NCI-H748 (cell line): Measurements from ENCODE around the gene CFAP74.

Experiments used
- DNase-seq: peaks from one replicate; lab custom pipeline; 2025; ENCODE audit not compliant: unreplicated experiment; lab: John Stamatoyannopoulos, UW

CFAP74 gene

DNA sequence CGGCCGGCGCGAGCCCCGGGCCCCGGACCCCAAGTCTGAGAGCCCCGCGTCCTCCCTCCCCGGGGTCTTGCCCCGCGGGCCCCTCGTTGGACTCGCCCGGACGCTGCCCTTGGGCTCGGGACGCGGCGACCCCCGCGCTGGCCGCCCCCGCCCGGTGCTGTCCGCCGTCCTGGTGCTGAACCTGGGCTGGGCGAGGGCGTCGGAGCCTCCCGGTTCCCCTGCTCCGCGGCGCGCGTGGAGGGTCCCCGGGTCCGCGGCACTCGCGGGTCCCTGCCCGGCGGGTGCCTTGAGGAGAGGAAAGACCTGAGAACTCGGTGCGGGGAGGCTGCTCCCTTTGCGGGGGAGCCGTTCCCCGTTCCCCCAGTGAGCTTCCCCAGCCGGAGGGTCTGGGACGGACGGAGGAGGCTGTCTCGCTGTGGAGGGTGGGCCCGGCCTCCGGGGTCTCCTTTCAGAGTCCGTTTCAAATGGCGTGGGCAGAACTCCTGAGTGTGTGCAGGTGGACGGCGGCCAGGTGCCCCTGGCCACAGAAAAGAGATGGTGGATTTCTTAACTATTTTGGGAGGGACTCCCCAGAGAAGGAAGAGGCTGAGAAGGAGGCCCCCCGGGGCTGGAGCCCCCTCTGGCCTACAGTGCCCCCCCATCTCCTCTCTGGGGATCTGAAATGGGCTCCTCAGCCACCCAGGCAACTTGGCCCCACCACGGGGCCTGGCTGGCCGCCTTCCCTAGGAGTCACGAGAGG, 16.2 kb upstream of the CFAP74 start:
- DNase-seq, result no peak

DNA sequence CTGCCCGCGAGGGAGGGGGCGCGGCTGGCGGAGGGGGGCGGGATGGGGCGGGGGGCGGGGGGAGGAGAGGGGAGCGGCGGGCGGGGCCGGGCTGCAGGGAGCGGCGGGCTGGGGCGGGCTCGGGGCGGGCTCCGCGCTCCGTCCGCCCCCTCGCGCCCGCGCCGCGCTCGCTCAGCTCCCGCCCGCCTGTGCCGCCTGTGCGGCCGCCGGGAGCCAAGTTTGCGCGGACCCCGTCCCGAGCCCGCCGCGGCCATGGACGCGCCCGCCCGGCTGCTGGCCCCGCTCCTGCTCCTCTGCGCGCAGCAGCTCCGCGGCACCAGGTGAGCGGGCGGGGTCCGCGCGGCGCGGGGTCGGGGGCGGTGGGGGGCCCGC, 15.6 kb upstream of the CFAP74 start, which contains the start of gene GABRD:
Gene GABRD (plus strand): TSS at position 174 of the 372 bp plus-strand sequence. CDS start 79 bp downstream, at position 253.
- DNase-seq, result peak; percentile 28

DNA sequence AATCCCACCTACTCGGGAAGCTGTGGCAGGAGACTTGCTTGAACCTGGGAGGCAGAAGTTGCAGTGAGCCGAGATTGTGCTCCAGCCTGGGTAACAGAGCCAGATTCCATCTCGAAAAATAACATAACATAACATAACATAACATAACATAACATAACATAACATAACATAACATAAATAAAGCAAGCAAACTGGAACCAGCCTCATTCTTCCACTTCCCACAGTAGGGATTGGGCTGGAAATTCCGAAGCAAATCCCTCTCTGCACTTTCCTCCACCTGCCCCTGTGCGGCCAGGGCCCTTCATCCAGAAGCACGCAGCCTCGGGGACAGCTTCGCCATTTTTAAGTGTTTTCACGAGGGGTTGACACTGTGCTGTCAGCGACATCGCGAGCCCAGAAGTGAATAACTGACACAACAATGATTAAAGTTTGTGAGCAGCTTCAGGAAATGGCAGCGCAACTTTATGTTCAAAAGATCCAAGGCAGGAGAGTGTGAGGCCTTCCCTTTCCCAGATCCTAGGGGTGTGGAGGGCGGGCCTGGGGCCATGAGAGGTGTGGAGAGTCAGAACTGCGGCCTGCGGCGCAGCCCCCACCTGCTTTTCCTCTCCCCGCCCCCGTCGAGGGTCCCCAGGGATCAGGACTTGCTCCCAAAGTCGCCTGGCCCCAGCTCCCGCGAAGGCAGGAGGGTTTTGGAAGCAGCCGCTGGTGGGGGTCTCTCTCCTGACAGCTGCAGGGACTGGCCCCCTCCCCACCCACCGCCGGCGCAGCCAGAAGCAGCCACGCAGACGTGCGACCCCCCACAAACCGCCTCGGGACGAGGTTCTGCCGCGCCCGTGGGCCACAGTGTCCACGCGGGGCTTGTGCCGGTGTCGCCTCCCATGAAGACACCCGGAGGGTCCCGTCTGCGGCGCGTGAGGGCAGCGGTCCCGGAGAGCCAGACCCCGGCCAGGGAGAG, 14.9 kb upstream of the CFAP74 start:
- DNase-seq, result no peak

DNA sequence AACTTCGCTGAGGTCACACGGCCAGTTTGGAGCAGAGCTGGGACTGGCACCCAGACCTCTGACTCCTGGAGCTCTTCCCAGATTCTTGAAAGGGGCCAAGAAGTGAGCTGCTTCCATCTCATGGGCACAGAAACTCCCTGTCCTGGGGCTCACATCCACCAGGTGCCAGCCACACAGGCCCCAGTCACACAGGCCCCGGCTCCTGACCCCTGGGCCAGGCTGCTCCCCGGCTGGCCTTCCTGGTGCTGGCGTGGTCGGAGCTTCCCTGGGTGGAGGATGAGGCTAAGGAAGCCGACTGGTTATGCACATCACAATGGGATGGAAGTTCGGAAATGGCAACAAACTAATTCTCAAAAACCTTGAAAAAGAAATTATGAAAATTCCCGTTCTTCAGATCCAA, 12.5 kb upstream of the CFAP74 start:
- DNase-seq, result no peak

DNA sequence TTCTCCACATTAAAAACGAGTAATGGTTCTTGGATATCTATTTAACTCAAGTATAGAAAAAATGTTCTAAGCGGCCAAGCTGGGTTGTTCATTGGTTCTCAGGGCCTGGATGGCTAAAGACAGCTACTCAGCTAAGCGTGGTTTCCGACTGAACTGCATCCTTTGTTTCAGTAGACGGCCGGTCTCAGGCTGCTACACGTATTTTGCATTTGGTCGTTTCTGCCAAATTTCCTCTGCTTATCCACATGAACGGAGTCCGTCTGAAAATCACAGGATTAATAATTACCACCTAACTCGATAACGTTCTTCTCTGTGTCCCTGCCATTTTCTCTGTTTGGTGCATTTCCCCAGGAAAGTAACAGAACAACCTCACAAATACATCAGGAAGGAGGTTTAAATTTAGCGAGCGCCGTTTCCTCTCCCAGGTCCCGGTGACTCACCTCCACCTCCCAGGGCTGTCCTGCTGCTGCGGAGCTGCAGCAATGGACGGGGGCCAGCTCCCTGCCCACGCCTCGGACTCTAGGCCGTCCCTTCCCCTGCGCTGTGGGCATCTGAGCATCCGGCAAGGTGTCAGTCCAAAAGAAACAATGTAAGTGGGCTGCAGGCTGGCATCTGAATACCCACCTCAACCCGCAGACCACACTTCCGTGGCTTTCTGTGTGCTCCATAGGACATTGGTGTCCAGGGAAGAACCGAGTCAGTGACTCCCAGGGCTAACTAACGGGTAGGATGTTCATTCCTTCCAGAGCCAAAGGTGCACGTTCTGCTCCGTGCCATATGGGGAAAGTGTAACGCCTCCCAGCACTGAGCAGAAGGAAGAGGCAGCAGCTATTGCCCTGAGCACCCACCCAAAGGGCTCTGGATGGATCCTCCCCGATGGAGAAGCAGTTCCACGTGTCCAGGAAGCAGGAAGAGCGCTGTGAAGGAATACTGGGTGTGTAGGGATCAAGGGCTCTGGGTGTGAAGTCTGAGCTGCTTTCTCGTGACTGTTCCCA, 11.5 kb upstream of the CFAP74 start:
- DNase-seq, result no peak

DNA sequence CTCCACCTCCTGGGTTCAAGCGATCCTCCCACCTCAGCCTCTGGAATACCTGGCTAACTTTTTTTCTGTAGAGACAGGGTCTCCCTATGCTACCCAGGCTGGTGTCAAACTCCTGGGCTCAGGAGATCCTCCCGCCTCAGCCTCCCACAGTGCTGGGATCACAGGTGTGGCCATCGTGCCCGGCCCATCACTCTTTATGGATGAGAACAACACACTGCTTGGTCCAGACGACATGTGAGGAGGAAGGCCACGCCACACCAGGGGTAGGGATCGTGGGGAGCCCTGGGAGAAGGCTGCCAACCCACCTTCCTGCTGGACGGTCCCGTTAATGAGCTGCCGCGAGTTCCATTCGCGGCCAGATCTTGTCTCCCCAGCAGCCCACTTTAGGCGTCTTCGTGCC, 10.6 kb upstream of the CFAP74 start:
- no peak for DNase-seq

DNA sequence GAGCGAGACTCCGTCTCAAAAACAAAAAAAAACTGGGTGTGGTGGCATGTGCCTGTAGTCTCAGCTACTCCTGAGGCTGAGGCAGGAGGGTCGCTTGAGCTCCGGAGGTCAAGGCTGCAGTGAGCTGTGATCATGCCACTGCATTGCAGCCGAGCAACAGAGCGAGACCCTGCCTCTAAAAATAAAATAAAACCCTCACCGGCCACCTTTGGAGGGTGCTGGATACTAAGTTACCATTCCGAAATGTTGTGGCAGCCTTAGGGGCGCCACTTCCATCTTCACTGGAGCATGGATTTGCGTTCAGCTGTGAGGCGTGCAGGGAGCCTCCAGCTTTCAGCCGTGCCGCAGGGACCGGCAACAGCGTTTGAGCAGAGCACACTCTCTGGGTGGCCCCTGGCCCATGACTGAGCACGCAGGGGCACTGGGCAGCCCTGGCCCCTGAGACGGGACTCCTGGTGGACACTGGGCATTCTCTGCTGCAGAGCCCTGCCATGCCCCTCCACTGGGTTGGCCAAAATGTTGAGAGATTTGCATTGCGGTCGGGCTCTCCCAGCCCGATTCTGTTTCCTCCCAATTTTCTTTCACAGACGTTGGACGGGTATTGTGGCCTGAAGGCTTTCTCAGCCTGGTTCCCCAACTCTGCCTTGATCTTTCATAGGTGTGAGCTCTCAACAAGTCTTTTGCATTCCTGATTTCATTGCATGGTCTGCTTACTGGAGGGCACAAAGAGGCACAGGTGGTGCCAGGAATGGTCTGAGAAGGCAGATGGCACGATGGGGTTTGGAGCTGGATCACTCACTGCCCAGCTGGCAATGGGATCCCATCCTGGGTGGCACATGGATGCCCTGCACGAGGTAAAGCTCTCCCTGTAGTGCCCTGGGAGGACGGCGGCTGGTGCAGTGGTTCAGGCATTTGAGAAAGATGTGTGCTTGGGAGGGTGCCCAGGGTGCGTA, 5.8 kb upstream of the CFAP74 start:
- no peak for DNase-seq

DNA sequence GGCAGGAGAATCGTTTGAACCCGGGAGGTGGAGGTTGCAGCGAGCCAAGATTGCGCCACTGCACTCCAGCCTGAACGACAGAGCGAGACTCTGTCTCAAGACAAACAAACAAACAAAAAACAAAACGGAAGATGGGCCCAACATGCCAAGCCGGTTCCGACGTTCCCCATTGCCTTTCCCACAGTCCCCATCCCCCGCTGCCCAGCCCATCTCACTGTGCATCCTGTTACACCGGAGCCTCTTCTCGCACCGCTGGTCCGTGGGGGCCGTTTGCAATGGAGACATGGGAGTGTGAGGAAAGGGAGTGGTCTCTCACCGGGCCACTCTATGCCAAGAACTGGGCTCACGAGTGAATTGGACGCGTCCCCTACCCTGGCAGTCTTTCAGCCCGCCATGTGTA, 1.3 kb upstream of the CFAP74 start:
- no peak for DNase-seq

DNA sequence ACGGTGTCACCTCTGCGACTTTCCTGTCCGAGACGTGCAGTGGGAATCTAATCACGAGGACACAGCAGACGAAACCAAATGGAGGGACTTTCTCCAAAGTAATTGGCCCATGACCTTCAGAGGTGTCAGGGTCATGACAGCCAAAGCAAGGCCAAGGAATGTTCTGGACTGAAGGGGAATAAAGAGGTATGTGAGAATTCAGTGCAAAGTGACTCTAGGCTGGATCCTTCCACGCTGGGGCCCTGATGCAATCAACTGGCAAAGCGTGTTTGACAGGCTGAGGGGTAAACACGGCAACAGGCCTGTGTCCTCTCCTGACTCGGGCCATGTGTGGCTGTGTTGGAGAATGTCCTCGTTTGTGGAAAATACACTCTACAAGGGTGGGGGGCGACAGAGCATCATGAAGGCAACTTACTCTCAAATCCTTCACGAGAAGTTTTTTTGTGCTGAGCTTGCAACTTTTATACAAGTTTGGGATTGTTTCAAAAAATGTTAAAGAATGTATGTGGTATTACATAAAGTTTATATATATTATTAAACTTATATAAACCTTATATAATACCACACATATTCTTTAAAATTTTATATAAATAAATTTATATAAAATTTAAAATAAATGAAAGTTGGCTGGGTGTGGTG, 1.7 kb downstream of the CFAP74 start:
- DNase-seq, result no peak

DNA sequence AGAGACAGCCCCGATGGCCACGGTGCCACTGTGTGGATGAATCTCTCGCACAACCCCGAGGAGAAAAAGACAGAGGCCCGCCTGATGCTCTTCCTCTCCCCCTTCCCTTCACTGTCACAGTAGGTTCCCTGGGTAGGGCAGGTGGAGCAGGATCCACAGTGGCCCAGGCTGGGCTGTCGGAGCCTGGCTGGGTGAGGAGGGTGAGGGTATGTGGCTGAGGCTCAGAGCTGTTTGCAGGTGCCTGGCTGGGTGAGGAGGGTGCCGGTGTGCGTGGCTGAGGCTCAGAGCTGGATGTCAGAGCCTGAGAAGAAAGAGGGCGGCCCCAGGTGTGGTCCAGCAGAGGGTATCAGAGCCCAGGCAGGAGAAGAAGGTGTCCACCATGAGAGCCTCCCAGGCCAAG, 2.7 kb downstream of the CFAP74 start:
- no peak for DNase-seq

DNA sequence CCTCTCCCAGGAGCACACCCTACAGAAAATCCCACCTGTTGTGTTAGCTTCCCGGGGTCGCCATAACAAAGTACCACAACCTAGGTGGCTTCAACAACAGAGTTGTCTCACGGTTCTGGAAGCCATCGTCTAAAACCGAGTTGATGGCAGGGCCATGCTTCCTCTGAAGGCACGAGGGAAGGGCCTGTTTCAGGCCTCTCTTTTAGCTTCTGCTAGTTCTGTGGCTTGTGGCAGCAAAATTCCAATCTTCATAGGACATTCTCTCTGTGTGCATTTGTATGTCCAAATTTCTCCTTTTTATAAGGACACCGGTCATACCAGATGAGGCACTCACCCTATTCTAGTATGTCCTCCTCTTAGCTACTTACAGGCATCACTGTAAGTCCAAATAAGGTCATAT, 3.2 kb downstream of the CFAP74 start:
- DNase-seq, result no peak

DNA sequence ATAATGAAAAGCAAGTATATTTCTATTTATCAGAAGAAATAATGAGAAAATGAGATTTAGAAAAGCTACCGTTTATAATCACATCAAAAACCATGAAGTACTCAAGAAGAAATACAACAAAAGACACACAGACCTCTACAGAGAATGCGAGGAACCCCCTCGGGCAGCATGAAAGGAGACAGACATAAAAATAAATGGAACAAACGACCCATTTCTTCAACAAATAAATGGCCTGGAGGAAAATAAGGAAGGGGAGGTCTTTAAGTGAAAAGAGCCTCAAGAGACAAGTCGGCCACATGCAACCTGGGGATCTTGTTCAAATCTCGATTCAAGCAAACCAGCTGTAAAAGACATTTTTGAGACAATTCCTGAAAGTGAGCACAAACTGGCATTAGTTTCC, 6.0 kb downstream of the CFAP74 start:
- DNase-seq, result no peak

DNA sequence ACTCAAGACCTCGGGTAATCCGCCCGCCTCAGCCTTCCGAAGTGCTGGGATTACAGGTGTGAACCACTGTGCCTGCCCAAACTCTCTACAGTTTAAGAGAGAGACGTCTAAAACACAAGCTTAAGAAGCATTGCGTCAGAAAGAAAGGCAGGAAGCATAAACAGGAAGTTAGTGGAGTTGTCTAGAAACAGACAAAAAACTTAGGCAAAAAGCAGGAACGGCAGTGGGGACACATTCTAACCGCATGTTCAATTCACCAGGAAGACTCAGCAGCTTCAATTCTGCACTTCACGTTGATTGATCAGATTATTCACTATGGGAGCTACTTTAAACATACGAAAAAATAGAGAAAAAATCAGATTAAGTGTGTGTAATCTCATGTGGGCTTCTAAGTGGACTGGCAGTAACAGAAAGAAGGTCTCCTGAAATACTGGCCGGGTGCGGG, 7.4 kb downstream of the CFAP74 start:
- DNase-seq, result no peak

DNA sequence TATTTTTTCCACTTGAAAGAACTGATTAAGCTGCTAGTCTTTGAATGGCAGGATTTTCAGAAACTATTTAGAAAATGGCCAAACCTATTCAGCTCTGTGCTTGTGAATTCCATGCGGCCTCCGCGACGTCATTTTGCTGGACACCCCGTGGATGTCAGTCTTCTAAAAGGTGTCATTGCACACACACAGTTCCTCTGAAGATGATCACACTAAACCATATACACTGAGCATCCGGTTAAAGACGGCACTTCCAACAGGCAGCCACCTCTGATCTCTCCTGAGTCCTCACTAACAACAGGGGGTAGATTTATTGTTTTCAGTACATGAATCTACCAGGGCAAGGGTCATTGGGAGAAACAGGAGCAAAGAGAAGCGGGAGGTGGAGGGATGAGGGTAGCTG, 9.1 kb downstream of the CFAP74 start:
- DNase-seq, result no peak

DNA sequence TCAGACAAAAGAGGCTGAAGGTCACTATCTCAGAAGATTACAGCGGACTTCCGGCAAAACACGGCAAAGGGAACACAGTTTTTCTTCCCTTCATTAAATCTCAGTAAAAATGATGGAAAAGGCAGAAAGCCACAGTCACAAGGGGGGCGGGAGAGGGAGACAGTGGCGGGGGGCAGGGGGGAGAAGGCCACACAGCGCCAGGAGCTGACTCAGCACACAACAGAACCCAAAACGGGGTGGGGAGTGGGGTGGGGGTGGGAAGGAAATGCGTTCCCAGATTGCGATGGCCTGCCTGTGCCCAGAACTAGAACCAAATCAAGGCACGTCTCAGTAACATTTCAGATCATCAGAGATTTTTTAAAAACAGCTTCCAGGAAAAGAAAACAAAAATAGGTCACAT, 13.4 kb downstream of the CFAP74 start:
- no peak for DNase-seq

DNA sequence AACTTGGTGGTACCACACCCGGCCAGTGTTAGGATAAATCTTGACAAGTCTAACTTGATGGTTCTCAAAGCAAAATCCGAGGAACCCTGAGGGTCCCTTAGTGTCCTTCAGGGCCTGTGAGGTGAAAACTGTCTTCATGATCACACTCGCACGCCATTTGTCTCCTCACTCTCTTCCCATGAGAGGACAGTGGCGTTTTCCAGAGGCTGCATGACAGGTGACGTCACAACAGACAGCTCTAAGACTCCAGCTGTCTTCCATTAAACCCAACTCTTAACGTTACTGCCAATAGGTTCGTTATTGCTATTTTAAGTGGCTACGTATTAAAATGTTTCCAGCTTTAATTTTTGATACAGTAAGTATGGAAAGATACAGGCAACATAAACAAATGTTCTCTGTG, 13.8 kb downstream of the CFAP74 start:
- DNase-seq, result no peak

DNA sequence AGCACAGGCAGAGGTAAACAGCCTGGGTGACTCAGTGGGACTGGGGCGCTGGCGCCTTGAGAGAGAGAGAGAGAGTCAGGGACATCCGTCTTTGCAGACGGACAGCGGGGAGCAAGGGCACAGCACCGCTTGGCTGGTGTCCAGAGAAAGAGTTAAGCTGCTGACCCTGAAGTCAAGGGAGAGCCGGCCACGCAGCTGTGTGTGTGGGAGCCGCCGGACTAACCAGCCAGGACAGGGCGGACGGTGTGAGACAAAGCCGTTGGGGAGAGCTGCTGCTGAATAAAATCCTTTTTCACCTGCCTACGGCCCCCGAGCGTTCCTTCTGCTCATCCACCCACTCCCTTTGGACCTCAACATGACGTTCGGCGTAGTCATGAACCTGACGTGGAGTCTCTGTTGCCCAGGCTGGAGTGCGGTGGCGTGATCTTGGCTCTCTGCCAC, 14.5 kb downstream of the CFAP74 start:
- DNase-seq, result peak; percentile 32

DNA sequence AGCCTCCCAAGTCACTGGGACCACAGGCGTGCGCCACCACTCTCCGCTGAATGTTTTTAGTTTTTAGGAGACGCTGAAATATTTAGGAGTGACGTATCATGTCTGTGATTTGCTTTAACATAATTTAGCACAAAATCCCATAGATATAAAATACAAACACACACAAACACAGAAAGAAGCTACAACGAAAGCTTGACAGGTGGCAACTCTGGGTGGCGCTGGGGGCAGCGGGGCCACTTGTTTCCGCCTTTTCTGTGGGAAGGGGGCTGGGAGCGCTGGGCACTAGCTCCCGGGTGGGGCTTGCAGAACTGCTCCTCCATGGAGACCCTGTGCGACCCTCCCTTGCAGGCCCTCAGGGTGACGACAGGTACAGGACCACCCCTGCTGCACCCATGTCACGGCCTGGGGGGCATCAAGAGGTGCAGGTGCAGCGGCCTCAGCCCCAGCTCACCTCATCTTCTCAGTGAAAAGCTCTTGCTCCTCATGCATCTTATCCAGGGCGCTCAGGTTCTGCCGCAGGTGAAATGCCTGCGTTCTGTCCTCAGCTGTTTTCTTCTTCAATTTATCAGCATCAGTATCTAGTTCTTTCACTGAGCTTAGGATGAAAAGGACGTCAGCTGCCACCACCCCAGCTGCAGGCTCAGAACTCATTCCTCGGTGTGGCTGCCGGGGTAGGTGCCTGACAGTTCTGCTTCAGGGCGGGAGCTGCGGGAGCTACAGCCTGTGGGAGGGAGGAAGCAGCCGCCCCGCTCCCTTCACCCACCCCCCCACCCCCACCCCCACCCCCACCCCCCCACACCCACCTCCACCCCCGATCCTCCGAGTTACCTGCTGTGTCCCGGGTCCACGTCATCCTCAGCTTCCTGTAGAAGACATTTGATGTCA, 15.3 kb downstream of the CFAP74 start:
- peak; percentile 3 for DNase-seq
